OCI-LY1 (cell line): ENCODE results near the gene GVQW3.

Experiments used
- H2AFZ ChIP-seq: fragments of 200-600 bp; sonication (generic), shearing (Covaris generic); 2 replicates; pipeline ENCODE4 v1.6.0; 2014; ENCODE audit warnings: antibody characterized with exemption, mild to moderate bottlenecking, low read length
- H3F3A ChIP-seq: fragments of 200-600 bp; sonication (generic), shearing (Covaris generic); 2 replicates; pipeline ENCODE4 v1.6.0; 2014; ENCODE audit warnings: mild to moderate bottlenecking, antibody characterized with exemption, low read length, moderate library complexity; ENCODE audit not compliant: insufficient read depth
- H3K27ac ChIP-seq: fragments of 200-600 bp; sonication (generic); 2 replicates; pipeline ENCODE4 v1.5.1; 2014; ENCODE audit warnings: low read length, mixed run types, mild to moderate bottlenecking, low read depth; ENCODE audit not compliant: poor library complexity, severe bottlenecking
- H3K27me3 ChIP-seq: fragments of 200-600 bp; sonication (generic); 2 replicates; pipeline ENCODE4 v1.6.0; 2014; ENCODE audit warnings: antibody characterized with exemption, mild to moderate bottlenecking, low read length, moderate library complexity; ENCODE audit not compliant: insufficient read depth
- H3K36me3 ChIP-seq: fragments of 200-600 bp; sonication (generic); 2 replicates; pipeline ENCODE4 v1.6.1; 2014; ENCODE audit warnings: mild to moderate bottlenecking, antibody characterized with exemption, low read length, moderate library complexity, mixed read lengths; ENCODE audit not compliant: insufficient read depth
- H3K4me1 ChIP-seq: fragments of 200-600 bp; sonication (generic); 2 replicates; pipeline ENCODE4 v1.5.1; 2014; ENCODE audit warnings: mild to moderate bottlenecking, low read length, moderate library complexity; ENCODE audit not compliant: insufficient read depth, severe bottlenecking
- H3K4me2 ChIP-seq: fragments of 200-600 bp; sonication (generic), shearing (Covaris generic); 2 replicates; pipeline ENCODE4 v1.6.1; 2014; ENCODE audit warnings: low read length
- H3K4me3 ChIP-seq: fragments of 200-600 bp; sonication (generic); 2 replicates; pipeline ENCODE4 v1.5.1; 2014; ENCODE audit warnings: low read length, low read depth, mild to moderate bottlenecking, mixed read lengths; ENCODE audit not compliant: poor library complexity, severe bottlenecking
- H3K79me2 ChIP-seq: fragments of 200-600 bp; shearing (Covaris generic); 2 replicates; pipeline ENCODE4 v1.6.1; 2016; ENCODE audit warnings: mixed run types, low read length, mixed read lengths; ENCODE audit not compliant: insufficient read depth
- H3K9ac ChIP-seq: fragments of 200-600 bp; sonication (generic), shearing (Covaris generic); 2 replicates; pipeline ENCODE4 v1.6.1; 2014; ENCODE audit warnings: mild to moderate bottlenecking, low read length, mixed read lengths
- H3K9me2 ChIP-seq: fragments of 200-600 bp; sonication (generic), shearing (Covaris generic); 2 replicates; pipeline ENCODE4 v1.6.1; 2014; ENCODE audit warnings: low read depth, mild to moderate bottlenecking, low read length, mixed read lengths
- H3K9me3 ChIP-seq: fragments of 200-600 bp; shearing (Covaris generic); 2 replicates; pipeline ENCODE4 v1.6.1; 2014; ENCODE audit warnings: low read length, mixed read lengths
- H4K20me1 ChIP-seq: fragments of 200-600 bp; sonication (generic), shearing (Covaris generic); 2 replicates; pipeline ENCODE4 v1.6.0; 2016; ENCODE audit warnings: mild to moderate bottlenecking, low read length; ENCODE audit not compliant: insufficient read depth
- EZH2 ChIP-seq: fragments of 200-600 bp; sonication (generic), shearing (Covaris generic); IDR thresholded peaks from 2 replicates; pipeline ENCODE4 v1.8.0; 2017; ENCODE audit warnings: borderline replicate concordance, mixed run types, mild to moderate bottlenecking, antibody characterized with exemption, low read length, moderate library complexity, mixed read lengths
- TF ChIP-seq, protein P1 (sequence below): fragments of 200-600 bp; sonication (generic), shearing (Covaris generic); IDR thresholded peaks from 2 replicates; pipeline ENCODE4 v1.5.1; 2017; ENCODE audit warnings: mild to moderate bottlenecking, antibody characterized with exemption, low read length, moderate library complexity, mixed read lengths

The GVQW3 gene

DNA sequence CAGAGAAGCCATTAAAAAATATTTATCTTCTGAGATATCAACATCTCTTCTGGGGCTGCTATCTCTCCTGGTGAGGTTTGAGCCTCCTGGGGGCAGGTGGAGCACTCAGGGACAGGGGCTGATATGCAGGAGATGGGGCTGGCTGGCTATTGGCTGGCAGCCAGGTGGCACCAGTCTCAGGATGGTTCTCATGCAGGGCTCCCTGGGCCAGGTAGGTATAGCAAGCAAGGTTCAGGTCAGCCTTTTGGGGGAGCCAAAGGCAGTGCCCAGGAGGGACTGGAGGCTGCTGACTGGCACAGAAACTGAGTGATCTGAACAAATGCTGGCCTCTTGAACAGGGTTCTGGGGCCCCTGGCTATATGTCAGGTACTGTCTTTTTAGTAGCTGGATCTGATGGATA is 34.0 kb downstream of the GVQW3 start:
- H3K9me2 ChIP-seq: no peaks in the 10 kb centered on the region
- H3K4me1 ChIP-seq: no peaks in the 10 kb centered on the region
- no peaks in the 10 kb centered on the region for H3K79me2 ChIP-seq
- no peak overlapping the region for H3K9ac ChIP-seq
- H3K4me2 ChIP-seq: no peak overlapping the region
- no peak overlapping the region for H2AFZ ChIP-seq
- no peaks in the 10 kb centered on the region for H3K9me3 ChIP-seq
- H3K4me3 ChIP-seq: no peak overlapping the region
- no peak overlapping the region for H3K27ac ChIP-seq
- no peaks in the 10 kb centered on the region for H3K27me3 ChIP-seq
- H3K36me3 ChIP-seq: no peaks in the 10 kb centered on the region
- no peak for TF ChIP-seq EZH2
- TF ChIP-seq, protein P1, sequence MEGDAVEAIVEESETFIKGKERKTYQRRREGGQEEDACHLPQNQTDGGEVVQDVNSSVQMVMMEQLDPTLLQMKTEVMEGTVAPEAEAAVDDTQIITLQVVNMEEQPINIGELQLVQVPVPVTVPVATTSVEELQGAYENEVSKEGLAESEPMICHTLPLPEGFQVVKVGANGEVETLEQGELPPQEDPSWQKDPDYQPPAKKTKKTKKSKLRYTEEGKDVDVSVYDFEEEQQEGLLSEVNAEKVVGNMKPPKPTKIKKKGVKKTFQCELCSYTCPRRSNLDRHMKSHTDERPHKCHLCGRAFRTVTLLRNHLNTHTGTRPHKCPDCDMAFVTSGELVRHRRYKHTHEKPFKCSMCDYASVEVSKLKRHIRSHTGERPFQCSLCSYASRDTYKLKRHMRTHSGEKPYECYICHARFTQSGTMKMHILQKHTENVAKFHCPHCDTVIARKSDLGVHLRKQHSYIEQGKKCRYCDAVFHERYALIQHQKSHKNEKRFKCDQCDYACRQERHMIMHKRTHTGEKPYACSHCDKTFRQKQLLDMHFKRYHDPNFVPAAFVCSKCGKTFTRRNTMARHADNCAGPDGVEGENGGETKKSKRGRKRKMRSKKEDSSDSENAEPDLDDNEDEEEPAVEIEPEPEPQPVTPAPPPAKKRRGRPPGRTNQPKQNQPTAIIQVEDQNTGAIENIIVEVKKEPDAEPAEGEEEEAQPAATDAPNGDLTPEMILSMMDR: no peak; the same call in 1 of the 2 replicates
- H4K20me1 ChIP-seq: no peaks in the 10 kb centered on the region
- no peaks in the 10 kb centered on the region for H3F3A ChIP-seq

- Histone ChIP-seq H3K79me2 (no peaks in the 10 kb centered on the region), H3K4me2 (no peak overlapping the region), H3K4me1 (no peaks in the 10 kb centered on the region), H3K27ac (no peak overlapping the region), H3K9me2 (no peaks in the 10 kb centered on the region), H2AFZ (no peak overlapping the region), H3K36me3 (no peaks in the 10 kb centered on the region), H4K20me1 (no peaks in the 10 kb centered on the region), H3K9me3 (no peaks in the 10 kb centered on the region), H3F3A (no peaks in the 10 kb centered on the region), H3K9ac (no peak overlapping the region), H3K4me3 (no peak overlapping the region), H3K27me3 (no peaks in the 10 kb centered on the region)
- TF ChIP-seq, protein P1: peak; percentile 75
- no peak for TF ChIP-seq EZH2
These were observed 38.8 kb downstream of the GVQW3 start for GRCh38 chr11:76419896-76420295.

- H3F3A ChIP-seq: no peaks in the 10 kb centered on the region
- H3K79me2 ChIP-seq: no peaks in the 10 kb centered on the region
- no peaks in the 10 kb centered on the region for H3K9me2 ChIP-seq
- no peak overlapping the region for H2AFZ ChIP-seq
- no peak overlapping the region for H3K4me2 ChIP-seq
- H3K9ac ChIP-seq: no peak overlapping the region
- H3K4me3 ChIP-seq: no peak overlapping the region
- no peaks in the 10 kb centered on the region for H3K27me3 ChIP-seq
- no peaks in the 10 kb centered on the region for H3K36me3 ChIP-seq
- H3K4me1 ChIP-seq: no peaks in the 10 kb centered on the region
- no peak overlapping the region for H3K27ac ChIP-seq
- TF ChIP-seq EZH2: no peak
- TF ChIP-seq, protein P1: no peak
- H4K20me1 ChIP-seq: no peaks in the 10 kb centered on the region
- no peaks in the 10 kb centered on the region for H3K9me3 ChIP-seq
These were observed 43.3 kb downstream of the GVQW3 start for GRCh38 chr11:76424379-76424778.
